Measurements from ENCODE around the gene C11orf68. TPM values are rescaled to one million over a fixed set of nuclear protein-coding genes. Genes with fewer than 3 reads are reported as not detected.

C11orf68 gene
- total and polyA plus RNA-seq, 2 of the 8 experiments (the other 6 are each of a cell fraction or from before 2014, with no cell fraction given) = 24.0 to 51.2 TPM

- TF ChIP-seq HDAC6 (IDR thresholded peaks at IDR 0.05; ENCODE audit: low read depth, low read length) (no peak), ASH2L (IDR thresholded peaks at IDR 0.05; ENCODE audit: low read length) (peak; percentile 65), SAP30 (IDR thresholded peaks at IDR 0.05; ENCODE audit: insufficient read depth, insufficient replicate concordance, low read length) (no peak), POLR2AphosphoS5 (IDR thresholded peaks at IDR 0.05; ENCODE audit: low read depth, low read length) (peak; percentile 64; the same call in 1 of the 2 replicates), SIN3A (conservative IDR thresholded peaks at IDR 0.05 in 1 of 2, IDR thresholded peaks at IDR 0.05 in 1 of 2; ENCODE audit: low read depth in 1 of 2, low read length in 2 of 2) (no peak), GABPA (IDR thresholded peaks at IDR 0.05; ENCODE audit: borderline replicate concordance, insufficient read depth, low read length) (no peak), CHD1 (IDR thresholded peaks at IDR 0.05; ENCODE audit: low read depth, low read length) (no peak), YY1 (IDR thresholded peaks at IDR 0.05; ENCODE audit: low read depth, low read length) (no peak), ZNF274 (IDR thresholded peaks at IDR 0.05; ENCODE audit: borderline replicate concordance, extremely low read depth, low read length) (no peak), NRF1 (IDR thresholded peaks at IDR 0.05; ENCODE audit: low read depth, low read length) (no peak), EP300 (IDR thresholded peaks at IDR 0.05; ENCODE audit: borderline replicate concordance in 1 of 2, low read depth in 2 of 2, low read length in 2 of 2) (peak in 1 of 2 experiments; percentile 81; a peak in 1 of 3 replicates), MAX (IDR thresholded peaks at IDR 0.05) (peak; percentile 40), CBX8 (IDR thresholded peaks at IDR 0.05; ENCODE audit: borderline replicate concordance, low read depth, low read length) (no peak), CHD2 (IDR thresholded peaks at IDR 0.05; ENCODE audit: low read length) (no peak; the same call in 1 of the 2 replicates), KDM4A (IDR thresholded peaks at IDR 0.05; ENCODE audit: low read depth, low read length, severe bottlenecking) (peak; percentile 17), SP2 (IDR thresholded peaks at IDR 0.05; ENCODE audit: low read length) (no peak), RAD21 (IDR thresholded peaks at IDR 0.05 in 1 of 2, conservative IDR thresholded peaks at IDR 0.05 in 1 of 2; ENCODE audit: low read depth in 2 of 2, low read length in 2 of 2) (peak in 1 of 2 experiments; percentile 5; a peak in 1 of 4 replicates), POU5F1 (IDR thresholded peaks at IDR 0.05; ENCODE audit: low read depth, low read length) (no peak), POLR2A (IDR thresholded peaks at IDR 0.05; ENCODE audit: control extremely low read depth in 1 of 2, low read depth in 2 of 2, low read length in 2 of 2) (peak; percentile 28 to 59; a peak in 2 of 3 replicates), RFX5 (IDR thresholded peaks at IDR 0.05; ENCODE audit: borderline replicate concordance, low read depth, low read length) (no peak), TCF12 (IDR thresholded peaks at IDR 0.05; ENCODE audit: low read depth, low read length) (no peak), SP1 (IDR thresholded peaks at IDR 0.05; ENCODE audit: low read depth, low read length) (peak; percentile 87; the same call in 1 of the 2 replicates), EGR1 (IDR thresholded peaks at IDR 0.05; ENCODE audit: borderline replicate concordance, low read depth, low read length) (no peak), KDM1A (IDR thresholded peaks at IDR 0.05; ENCODE audit: borderline replicate concordance, low read length) (no peak)
- TF ChIP-seq, protein P1, sequence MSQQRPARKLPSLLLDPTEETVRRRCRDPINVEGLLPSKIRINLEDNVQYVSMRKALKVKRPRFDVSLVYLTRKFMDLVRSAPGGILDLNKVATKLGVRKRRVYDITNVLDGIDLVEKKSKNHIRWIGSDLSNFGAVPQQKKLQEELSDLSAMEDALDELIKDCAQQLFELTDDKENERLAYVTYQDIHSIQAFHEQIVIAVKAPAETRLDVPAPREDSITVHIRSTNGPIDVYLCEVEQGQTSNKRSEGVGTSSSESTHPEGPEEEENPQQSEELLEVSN (IDR thresholded peaks at IDR 0.05) = no peak
Observed at GRCh38 chr11:65945430-65945911, 26.6 kb upstream of the C11orf68 start, which contains the start of gene TSGA10IP (continued).
